ENCODE data around the gene LPIN1.
A peak's percentile ranks its signal among the peaks of the same experiment; 100 is the strongest.
"Not testable (repeated sequence)": the region's sequence is repeated elsewhere in the genome, so short reads cannot be mapped to it uniquely, and the experiment has no call there.

Gene LPIN1

DNA sequence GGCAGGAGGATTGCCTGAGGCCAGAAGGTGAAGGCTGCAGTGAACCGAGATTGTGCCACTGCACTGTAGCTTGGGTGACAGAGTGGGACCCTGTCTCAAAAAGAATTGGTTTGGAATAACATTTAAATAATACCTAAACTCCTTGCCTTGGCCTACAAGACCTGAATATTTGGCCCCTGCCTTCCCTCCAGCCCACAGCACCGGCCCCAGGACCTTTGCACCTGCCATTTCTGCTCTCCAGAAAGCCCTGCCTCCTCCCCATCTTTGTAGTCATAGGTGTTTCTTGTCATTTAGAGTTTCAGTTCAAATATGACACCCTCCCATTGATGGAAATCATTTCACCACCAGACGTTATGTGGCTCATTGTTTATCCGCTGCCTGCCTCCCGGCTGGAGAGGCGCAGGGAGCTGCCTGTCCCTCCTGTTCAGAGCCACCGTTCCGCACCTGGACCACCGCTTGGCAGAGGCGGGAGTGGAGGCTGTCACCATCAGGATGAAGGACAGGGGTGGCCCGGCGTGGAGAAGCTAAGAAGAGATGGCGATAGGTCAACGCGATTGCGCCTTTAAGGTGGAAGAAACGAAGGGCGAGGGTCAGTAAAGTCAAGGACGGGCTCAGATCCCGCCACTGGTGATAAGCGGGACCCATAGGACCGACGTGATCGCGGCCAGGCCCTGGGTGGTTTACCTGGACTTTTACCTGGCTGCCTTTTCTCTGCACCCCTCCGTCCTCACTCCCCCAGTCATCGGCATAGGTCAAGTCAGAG, 638 bp upstream of the LPIN1 start:
- DNase-seq = no peak

DNA sequence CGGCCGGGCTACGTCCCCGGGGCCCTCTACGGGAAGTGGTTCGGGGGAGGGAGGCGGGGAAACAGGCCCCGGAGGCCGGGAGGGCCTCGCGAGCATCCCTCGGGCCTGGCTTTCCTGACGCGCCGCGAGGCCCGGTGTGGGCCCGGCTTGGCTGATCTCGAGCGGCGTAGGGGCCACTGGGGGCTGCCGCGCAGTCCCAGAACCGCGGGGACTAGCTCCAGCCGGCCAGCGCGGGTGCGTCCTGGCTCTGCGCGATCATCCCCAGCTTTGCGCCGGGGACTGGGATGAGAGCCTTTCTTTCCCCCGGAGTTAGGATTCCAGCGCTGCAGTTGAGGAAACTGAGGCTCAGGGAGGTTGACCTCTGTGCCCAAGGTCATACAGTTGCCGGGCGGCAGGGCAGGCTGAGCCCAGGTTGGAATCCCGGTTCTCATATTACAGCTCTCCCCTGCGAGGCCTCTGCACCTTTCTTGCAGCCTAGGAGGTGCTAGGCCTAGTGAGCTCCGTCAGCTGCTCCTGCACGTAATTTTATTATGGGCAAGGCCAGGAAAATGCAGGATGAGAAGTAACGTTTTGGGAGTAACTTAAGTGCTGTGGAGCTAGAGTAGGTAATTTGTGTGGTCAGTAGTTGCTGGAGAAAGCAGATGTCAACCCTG, 501 bp downstream of the LPIN1 start:
- no peak for DNase-seq

- DNase-seq = no peak
Observed at GRCh38 chr2:11748018-11748860, 1.8 kb downstream of the LPIN1 start.

DNA sequence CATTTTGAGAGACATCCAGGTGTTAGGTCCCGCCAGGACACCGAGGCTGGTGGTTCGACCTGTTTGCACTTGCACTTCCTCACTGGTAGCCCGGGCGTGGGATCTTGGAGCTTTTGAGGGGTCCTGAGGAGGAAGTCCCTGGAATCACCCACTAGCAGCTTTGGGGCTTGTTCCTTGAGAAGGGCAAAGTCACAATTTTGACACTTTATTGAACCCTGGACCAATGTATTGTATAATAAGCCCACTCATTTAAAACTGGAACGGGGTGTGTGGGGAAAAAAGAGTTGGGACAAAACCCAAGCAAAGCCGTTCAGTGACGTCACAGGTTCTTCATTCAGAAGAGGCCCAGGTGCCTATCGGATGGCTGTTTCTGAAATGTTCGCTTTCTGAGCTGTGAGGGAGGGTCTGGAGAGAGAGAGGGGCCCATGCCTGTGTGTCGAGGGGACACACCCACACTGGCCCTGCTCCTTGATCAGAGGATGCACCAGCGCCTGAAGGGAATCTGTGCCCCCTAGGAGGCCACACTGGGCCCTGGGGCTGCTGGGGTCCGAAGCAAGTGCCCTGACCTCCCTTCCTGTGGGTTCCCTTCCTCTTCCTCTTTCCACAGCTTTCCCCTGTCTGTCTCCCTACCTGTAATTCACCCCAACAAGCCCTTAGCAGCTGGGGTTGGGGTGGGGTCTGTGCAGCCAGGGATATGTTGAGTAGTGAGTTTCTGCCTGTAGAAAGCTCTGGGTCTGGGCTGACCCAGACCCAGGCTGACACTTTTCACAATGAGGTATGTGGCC, 2.6 kb downstream of the LPIN1 start:
- DNase-seq = no peak

DNA sequence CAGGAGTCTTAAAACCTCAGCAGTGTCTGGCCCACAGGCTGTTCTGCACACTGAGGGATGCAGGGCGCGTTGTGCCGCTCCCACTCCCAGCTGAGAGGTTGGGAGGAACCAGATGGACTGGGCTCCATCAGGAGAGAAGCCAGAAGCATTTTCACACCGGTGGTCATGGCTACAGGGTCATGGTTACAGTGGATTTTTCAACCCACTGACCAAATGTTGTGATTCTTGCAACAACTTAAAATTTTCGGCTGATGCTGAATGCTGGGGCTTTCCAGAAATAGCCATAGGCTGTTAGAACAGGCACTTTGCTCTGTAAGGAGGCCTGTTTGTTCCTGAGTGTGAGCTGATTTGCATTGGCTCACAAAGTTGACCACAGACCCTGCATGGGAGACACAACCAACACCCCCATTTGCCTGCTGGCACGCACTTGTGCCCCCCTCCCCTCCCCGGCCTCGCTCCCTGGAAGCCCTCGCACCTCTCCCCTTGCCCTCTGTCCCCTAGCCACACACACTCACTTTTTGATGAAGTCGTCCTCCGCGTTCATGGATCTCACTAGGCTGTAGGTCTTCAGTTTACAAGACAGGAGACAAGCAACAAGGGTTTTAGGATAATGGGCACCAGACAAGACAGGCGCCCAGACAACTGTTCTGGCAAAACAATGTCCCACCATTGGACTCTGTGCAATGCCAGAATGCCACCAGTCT, 3.4 kb downstream of the LPIN1 start:
- DNase-seq = no peak

DNA sequence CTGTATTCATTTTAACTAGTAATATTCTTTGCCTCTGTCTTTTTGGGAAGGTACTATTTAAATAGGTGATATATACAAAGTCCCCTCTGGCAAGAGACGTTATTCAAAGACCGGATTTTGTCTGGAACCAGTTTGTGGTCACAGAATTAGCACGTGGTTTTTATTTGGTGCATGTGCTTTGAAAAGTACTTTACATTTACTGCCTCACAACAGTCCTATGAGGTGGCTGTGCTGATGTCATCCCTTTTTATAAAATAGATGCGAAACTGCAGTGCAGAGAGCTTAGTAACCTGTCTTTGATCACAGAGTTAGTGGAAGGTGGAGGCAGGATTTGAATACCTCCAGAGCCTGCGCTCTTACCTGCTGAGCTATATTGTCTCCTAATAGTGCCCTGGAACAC, 4.0 kb downstream of the LPIN1 start:
- DNase-seq = no peak

GRCh38 chr2:11750917-11751316, 4.5 kb downstream of the LPIN1 start:
- DNase-seq = no peak

- no peak for DNase-seq
Observed at GRCh38 chr2:11752906-11753305, 6.5 kb downstream of the LPIN1 start.

GRCh38 chr2:11753452-11753885, 7.0 kb downstream of the LPIN1 start:
- peak; percentile 95 for DNase-seq

GRCh38 chr2:11753886-11754699, 7.7 kb downstream of the LPIN1 start:
- DNase-seq = peak; percentile 80

DNA sequence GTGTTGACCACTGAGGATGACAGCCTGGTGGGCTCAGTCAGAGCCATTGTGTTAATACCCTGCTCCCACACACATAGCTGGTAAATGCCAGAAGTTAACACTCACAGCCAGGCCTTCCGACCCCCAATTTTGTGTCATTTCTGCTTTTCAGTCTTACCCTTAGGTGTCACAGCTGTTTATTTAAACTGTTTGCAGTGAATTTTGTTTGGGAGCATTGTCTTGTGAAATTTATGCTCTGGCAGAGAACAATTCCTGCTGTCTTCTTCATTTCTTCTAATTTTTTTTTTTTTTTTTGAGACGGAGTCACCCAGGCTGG, 8.2 kb downstream of the LPIN1 start:
- no peak for DNase-seq

DNA sequence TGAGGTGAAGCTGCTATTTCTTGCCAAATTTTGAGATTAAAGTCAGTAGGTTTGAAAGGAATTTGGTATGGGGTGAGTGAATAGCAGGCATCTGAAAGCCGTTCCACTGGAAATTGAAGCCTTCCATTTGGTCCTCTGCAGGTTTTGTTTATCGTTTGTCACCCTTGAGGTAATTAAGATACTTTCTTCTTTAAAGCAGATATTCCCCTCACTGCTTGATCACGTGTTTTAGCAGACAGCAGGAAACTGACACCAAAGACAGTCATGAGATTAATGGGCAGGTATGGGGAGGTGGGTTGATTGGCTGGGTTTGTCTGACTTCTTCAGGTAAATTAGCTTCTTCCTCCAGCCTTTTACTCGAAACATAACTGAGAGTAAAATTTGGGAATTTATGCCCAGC, 10.7 kb downstream of the LPIN1 start:
- no peak for DNase-seq

GRCh38 chr2:11758187-11758586, 11.8 kb downstream of the LPIN1 start:
- DNase-seq = no peak

DNA sequence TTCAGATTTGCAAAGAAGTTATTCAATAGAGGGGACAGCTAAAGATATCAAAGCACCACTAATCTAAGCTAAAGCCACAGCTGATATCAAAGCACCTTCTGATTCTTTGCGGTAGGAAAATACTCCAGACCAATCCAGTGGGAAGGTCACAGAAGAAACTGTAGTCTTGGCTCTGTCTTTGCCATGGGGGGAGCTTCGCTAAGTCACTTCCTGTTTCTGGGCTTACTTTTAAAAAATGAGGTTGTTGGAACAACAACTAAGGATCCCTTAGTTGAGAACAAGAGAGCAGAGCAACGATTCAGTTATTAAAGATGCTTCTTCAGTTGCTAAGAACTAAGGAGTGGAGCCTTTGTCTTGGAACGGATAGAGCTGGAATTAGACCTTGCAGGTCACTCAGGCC, 12.2 kb downstream of the LPIN1 start:
- no peak for DNase-seq

GRCh38 chr2:11759182-11759975, 12.9 kb downstream of the LPIN1 start:
- not testable (repeated sequence) for DNase-seq

DNA sequence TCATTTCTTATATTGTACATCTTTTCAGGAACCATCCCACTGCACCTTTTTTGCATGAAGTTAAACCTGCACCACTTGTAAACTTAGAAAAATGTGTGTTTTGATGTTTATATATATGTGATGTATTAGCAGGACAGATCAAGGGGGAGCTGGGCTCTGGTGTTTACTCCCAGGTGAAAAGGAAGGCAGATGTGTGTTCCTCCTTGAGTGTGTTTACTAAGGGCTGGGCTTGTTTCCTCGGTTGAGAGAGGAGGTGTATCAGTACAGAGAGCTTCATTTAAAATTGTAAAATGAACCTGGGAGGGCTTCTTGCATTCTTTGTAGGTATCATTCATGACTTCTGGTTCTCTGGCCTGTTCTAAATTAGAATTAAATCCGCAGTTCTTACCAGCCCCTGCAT, 14.8 kb downstream of the LPIN1 start:
- DNase-seq = peak; percentile 40

DNA sequence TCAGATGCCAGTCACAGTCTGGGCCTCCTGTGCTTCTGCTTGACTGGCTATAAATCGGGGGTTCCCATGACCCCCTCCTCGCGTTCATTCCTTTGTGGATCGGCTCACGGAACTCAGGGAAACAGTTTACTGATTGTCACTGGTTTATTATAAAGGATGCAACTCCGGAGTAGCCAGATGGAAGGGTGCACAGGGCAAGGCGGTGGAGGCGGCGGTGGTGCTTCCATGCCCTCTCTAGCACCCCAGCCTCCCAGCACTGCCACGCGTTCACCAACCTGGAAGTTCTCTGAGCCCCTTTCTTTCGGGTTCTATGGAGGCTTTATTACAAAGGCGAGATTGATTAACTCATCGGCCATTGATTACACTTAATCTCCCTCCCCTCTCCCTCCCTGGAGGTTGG, 15.6 kb downstream of the LPIN1 start:
- DNase-seq = no peak

GRCh38 chr2:11762799-11763461, 16.5 kb downstream of the LPIN1 start:
- DNase-seq = no peak

- peak; percentile 49 for DNase-seq
Observed at GRCh38 chr2:11764359-11764758, 17.9 kb downstream of the LPIN1 start.

- DNase-seq = no peak
Observed at GRCh38 chr2:11764920-11765319, 18.5 kb downstream of the LPIN1 start.
